ENCODE data around the gene PALB2.
"Not testable (repeated sequence)": the region's sequence is repeated elsewhere in the genome, so short reads cannot be mapped to it uniquely, and the experiment has no call there.

PALB2 gene

DNA sequence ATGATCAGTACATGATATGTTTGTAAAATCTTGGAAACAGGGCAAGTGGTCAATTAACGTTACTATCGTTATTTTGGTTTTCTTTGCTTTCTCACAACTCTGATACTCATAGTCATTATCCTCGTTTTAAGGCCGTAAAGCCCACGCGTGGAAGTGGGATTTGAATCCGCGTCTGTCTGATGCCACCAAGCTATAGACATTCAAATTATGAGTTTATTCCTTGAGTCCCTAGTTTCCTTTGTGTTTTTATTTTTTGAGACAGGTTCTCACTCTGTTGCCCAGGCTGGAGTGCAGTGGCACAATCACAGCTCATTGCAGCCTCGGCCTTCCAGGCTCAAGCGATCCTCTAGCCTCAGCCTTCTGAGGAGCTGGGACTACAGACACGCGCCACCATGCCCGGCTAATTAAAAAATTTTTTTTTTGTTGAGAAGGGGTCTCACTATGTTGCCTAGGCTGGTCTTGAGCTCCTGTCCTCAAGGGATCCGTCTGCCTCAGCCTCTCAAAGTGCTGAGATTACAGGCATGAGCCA lies 1.2 kb upstream of the PALB2 start:
- no peak for DNase-seq (ENCODE audit: low spot score)

DNA sequence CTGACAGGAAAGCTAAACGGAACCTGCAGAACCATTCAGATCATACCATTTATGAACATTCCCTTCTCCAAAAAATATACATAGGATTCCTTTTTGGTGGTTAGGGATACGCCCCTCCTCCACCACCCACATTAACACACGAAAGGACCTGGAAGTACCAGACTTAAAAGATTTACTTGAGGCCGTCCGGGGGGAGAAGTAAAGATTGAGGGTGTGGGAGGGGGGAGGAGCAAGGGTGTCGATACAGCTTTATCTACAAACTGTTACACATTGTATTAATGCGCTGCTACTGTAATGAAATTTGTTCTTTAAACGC lies 537 bp downstream of the PALB2 start:
- peak; percentile 39 for DNase-seq (ENCODE audit: low spot score)

DNA sequence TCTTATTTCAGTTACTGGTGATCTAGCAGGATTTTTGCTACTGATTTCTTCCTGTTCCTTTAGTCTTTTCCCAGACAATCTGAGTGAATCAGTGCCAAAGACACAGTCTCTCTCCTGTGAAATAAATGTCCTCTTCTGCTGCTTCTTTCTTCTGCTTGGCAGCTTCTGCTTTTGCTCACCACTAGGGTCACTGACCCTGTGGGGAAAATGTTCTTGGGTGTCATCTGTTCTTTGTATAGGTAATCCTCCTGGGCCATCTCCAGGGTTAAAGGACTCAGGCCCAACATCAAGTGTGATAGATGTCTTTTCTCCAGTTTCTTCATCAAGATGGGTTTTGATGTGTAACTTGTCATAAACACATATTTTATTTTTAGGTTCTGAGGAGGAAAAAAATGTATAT lies 5.2 kb downstream of the PALB2 start:
- no peak for DNase-seq (ENCODE audit: low spot score)

DNA sequence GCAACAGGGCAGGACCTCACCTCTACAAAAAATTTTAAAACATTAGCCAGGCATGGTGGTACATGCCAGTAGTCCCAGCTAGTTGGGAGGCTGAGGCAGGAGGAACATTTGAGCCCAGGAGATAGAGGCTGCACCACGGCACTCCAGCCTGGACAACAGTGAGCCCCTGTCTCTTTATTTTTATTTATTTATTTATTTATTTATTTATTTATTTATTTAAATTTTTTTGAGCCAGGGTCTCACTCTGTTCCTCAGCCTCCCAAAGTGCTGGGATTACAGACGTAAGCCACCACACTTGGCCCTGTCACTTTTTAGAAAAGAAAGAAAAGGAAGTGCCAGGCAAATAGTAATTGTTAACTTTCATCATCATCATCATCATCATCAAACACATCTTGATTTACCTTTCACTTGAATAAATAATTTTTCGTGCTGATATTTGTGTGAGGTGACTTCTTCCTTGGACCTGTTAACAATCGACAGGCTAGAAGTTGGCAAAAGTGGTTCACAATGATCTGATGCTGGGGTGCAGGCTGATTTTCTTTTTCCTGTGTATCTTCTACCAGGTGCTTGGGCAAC lies 6.6 kb downstream of the PALB2 start:
- no peak for DNase-seq (ENCODE audit: low spot score)

DNA sequence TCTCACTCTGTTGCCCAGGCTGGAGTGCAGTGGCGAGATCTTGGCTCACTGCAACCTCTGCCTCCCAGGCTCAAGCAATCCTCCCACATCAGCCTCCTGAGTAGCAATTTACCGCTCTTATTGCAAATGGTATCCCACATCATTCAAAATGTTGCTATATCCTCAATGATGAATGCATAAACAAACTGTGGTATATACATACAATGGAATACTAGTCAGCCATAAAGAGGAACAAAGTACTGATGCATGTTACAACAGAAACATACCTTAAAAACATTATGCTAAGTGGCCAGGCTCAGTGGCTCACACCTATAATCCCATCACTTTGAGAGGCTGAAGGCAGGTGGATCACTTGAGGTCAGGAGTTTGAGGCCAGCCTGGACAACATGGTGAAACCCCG lies 9.2 kb downstream of the PALB2 start:
- DNase-seq (ENCODE audit: low spot score) = not testable (repeated sequence)

DNA sequence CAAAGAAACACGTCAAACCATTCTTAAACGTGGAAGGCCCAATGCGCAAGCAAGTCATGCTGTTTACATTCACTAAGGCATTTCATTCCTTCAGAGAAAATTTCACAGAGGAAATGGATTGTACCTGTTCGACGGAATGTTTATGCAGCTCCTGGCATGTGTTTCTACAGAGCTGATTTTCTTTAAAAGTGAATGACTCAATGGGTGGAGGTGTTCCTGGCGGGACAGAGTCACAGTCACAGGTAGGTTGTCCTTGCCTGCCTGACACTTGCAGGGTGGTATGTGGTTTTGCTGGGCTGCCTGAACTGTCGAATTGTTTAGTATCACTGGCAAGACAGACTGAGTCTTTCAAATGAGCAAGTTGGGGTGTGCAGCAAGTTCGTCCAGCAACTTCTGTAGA lies 11.6 kb downstream of the PALB2 start:
- DNase-seq (ENCODE audit: low spot score) = no peak

DNA sequence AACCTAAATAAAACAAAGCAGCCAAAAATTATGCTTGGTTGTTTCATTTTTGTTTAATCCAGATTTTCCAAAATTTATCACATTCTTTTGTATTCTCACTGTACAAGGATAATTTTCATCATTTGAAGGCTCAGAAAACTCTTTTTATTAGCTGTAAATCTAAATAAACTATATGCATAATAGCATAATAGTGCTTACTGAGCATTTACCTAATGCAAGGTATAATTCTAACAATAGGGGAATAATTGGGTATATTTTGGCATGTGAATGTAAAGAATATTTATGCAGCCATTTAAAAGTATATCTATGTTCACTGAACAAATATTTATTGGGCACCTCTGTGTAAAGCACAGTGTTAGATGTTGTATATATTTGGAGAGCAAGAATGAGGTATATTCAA lies 17.0 kb downstream of the PALB2 start:
- DNase-seq (ENCODE audit: low spot score) = no peak

DNA sequence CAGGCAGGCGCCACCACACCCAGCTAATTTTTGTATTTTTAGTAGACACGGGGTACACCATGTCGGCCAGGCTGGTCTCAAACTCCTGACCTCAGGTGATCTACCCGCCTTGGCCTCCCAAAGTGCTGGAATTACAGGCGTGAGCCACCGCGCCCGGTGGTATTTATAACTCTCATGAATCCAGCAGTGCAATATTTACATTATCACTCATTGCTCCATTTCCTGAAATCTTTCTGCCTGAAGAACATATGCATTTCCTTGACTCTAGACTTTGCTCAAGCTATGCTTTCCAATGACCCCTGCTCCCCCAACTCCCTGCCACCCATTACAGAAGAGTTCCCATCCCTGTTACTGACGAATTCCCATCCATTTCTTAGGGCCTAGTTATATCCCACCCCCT lies 25.3 kb downstream of the PALB2 start:
- no peak for DNase-seq (ENCODE audit: low spot score)

DNA sequence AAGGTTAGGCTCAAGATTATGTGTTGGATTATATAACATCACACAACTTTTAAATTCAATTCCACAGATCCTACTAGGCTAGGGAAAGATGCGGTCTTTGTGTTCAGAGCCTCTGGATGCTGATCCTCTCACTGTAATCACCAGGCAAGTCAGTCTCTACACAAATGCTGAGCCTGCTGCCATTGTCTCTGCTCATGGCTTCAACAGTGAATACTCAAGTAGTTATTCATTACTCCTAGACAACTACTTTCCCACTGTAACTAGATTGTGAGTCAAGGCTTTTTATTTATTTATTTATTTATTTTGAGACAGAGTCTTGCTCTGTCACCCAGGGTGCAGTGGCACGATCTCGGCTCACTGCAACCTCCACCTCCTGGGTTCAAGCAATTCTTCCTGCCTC lies 29.2 kb downstream of the PALB2 start:
- no peak for DNase-seq (ENCODE audit: low spot score)

DNA sequence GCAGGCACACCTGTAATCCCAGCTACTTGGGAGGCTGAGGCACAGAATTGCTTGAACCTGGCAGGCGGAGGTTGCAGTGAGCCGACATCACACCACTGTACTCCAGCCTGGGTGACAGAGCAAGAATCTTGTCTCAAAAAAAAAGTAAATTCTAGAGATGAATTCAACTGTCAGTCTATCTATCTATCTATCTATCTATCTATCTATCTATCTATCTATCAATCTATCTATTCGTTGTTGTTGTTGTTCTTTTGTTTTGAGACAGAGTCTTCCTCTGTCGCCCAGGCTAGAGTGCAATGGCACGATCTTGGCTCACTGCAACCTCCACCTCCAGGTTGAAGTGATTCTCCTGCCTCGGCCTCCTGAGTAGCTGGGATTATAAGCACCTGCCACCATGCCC lies 30.2 kb downstream of the PALB2 start:
- DNase-seq (ENCODE audit: low spot score) = not testable (repeated sequence)

DNA sequence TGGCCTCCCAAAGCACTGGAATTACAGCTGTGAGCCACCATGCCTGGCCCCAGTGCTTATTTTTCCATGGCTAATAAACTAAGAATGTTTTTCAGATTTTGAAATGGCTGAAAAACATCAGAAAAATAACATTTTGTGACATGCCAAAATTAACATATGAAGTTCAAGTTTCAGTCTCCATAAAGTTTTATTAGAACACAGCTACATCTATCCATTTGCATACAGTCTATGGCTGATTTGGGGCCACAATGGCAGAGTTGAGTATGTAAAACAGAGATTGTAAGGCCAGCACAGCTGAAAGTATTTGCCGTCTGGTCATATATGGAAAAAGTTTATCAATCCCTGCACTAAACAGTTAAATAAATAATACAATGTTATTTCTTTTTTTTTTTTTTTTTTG lies 31.2 kb downstream of the PALB2 start:
- DNase-seq (ENCODE audit: low spot score) = no peak

DNA sequence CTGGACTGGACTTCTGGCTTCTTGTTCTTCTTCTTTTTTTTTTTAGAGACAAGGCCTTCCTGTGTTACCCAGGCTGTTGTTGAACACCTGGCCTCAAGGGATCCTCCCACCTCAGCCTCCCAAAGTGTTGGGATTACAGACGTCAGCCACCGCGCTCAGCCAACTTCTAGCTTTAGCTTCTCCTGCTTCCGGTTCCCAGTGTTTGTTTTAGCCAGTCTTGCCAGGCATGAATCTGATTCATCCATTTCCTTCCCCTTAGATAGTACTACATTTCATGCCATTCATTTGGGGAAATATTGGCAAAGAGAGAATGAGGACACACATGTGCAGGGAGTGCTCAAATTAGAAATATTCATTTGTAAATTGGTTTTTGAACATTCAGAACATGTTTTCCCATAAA lies 32.9 kb downstream of the PALB2 start:
- no peak for DNase-seq (ENCODE audit: low spot score)

DNA sequence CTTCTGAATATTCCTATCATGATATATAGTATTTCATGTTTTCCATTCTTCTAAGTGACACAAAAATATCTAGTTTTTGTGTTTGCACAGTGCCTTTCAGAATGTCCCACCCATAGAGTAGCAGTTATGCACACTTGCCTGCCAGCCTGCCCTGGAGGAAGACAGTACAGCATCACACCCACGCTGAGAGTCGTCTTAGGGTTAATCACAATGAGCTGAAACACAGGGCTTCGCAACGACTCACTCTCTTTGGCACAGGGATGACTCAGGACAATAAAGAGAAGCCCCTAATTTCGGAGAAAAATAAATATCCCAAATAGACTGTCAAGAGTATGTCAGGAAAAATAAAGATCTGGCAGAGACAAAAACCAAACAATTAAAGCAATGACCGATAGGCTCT lies 33.4 kb downstream of the PALB2 start:
- DNase-seq (ENCODE audit: low spot score) = no peak

DNA sequence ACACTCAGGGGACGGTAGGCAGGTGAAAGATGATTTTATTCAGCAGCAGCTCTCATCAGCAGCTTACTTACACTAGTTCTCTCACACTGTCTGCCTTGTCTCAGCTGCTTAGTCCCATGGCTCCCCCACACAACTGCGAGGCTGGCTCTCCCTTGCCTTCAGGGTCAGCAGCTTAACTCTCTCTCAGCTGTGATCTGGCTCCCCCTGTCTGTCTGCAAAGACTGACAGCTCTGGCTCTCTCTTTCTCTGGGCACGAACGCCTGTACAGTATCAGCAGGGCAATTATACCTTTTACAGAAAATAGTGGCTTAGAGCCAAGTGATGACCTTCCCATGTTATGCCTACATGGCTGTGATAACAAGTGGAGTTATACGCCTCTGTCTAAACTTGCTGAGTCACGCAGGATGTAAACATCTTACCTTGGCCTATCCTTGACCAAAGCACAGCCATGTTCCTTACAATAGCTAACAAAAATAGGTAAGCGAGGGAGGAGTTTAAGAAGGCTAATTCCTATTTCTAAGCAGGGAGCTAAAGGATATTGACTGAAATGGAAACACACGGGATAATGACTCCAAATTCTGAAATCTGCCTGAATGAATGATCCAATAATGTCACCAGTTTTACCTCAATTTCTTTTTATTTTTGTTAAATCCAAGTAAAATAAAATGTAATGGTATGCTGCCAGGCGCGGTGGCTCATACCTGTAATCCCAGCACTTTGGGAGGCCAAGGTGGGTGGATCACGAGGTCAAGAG lies 43.9 kb downstream of the PALB2 start:
- peak; percentile 26 for DNase-seq (ENCODE audit: low spot score)

DNA sequence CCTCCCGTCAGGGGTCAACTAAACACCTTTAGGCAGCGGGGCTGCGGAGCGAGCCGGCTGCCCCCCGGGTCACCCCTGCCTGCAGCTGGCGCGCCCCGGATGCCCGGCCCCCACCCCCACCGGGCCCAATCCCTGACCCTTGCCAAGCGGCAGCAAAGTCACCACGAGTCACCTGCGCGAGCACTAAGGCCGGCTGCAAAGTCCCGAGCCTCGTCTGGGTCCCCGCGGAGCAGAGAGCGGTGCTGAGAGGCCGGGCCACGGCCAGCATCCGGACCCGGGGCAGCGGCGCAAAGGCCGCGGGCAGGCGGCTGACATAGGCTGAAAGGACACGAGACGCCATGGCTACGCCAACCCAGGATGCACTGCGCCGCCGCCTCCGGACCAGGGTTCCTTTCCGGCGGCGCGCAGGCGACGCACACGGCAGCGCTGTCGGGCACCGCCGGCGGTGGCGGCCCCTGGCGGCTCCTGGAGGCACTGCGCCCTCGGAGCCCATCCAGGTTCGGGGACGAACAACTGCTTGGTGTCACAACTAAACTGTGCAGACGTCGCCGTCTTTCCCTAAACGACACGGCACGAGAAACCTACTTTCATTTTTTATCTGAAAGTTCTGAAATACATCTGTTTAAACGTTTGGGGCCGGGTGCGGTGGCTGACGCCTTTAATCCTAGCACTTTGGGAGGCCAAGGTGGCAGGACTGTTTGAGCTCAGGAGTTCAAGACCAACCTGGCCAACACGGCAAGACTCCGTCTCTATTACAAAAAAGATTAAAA lies 45.0 kb downstream of the PALB2 start, which contains the start of gene NDUFAB1:
Gene NDUFAB1, minus strand, starts transcription at position 366 of the 770 bp plus-strand sequence. Its CDS starts 26 bp downstream, at position 340.
- DNase-seq (ENCODE audit: low spot score) = peak; percentile 96

DNA sequence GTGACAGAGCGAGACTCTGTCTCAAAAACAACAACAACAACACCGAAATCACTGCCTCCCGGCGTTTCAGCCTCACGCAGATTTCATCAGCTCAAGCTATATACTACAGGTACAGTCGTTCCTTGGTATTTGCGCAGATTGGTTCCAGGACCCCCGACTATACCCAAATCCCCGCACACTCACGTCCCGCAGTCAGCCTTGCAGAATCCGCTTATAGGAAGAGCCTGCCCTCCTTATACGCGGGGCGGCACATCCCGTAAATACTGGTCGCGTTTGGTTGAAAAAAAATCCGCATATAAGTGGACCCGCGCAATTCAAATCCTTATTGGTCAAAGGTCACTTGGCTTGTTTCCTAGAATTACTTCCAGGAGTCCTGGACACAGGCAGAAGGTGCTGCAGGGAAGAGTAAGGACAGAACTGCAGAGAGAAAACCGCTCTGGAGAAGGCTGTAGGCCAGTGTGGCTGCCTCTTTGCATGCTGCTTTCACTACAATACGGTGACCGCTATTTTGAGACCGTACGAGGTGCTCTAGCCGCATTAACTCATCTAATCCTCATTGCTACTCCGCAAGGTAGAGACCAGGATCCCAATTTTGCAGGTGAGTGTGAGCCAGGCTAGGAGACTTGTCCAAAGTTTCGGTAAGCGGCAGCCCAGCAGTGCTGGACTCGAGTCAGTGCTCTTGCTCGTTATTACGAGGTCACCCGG lies 45.7 kb downstream of the PALB2 start:
- no peak for DNase-seq (ENCODE audit: low spot score)

DNA sequence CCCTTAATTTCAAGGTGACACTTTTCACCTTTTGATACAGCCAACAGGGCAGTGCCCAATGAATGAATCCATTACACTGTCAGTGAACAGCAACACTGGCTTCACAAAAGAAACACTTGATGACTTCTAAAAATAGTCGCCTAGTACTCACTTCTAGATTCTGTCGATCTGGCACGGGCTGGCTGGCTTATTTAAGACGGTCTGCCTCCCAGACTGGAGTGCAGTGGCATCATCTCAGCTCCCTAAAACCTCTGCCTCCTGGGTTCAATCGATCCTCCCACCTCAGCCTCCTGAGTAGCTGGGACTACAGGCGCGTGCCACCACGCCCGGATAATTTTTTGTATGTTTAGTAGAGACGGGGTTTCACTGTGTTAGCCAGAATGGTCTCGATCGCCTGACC lies 46.9 kb downstream of the PALB2 start:
- no peak for DNase-seq (ENCODE audit: low spot score)

DNA sequence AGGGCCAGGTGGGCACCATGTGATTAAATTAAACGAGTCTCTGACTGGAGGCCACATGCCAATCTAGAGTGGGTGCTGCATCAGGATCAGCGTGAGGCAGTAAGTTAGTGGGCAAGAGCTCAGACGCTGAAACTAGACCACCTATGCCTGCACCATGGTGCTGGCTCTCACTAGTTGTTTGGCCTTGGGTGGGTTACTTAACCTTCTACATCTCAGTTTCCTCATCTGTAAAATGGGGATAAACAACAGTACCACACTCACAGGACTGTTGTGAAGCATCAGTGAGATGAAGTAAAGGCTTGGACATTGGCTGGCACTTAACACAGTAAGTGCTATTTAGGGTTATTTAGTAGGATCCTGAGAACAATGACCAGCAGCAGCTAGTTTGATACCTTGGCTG lies 50.9 kb downstream of the PALB2 start:
- DNase-seq (ENCODE audit: low spot score) = no peak

DNA sequence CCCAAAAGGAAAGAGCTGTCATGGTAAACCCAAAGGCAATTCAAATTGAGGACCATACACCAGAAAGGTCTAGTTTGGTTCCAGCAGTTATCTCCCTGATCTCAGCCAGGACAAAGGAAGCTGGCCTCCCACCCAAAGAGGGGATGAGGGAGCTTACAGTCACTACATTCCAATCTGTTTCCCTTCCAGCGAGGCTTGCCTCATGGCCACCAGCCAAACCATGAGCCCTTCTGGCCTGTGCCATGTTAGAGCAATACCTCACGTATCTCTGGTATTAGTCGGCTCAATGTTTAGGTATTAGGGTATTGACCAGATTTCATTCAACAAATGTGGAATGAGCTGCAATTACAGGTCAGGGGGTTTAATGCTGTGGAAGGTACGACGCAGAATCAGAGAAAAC lies 53.4 kb downstream of the PALB2 start:
- no peak for DNase-seq (ENCODE audit: low spot score)

DNA sequence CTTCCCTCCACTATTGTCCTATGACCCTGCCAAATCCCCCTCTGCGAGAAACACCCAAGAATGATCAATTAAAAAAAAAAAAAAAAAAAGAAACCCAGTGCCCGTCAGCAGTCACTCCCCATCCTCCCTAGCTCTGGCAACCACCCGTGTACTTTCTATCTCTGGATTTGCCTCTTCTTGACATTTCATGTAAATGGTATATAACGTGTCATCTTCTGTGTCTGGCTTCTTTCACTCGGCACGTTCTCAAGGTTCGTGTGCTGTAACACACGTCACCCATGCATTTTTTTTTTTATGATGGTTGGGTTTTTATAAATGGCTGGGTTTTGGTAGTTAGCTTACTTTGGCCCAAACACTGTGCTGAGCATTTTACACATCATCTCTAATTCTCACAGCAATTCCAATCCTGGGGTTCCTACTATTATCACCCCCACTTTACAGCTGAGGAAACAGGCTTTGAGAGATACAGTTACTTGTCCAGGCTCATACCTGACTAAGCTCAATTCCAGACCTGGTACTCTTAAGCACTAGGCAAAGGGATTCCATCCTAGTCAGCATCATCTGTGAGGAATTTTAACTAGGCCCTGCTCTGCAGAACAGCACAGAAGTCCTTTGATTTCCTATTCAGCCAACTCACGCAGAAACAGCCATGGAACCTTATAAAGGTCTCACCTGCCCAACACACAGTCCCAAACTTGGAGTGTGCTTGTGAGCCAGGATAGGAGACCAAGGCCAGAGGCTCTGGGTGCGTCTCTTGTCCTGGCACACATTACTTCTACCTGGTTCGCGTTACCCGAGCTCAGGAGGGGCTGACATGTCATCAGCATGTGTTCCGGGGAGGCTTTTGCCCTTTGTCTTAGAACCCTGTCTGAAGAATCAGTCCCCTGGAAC lies 56.7 kb downstream of the PALB2 start:
- no peak for DNase-seq (ENCODE audit: low spot score)

DNA sequence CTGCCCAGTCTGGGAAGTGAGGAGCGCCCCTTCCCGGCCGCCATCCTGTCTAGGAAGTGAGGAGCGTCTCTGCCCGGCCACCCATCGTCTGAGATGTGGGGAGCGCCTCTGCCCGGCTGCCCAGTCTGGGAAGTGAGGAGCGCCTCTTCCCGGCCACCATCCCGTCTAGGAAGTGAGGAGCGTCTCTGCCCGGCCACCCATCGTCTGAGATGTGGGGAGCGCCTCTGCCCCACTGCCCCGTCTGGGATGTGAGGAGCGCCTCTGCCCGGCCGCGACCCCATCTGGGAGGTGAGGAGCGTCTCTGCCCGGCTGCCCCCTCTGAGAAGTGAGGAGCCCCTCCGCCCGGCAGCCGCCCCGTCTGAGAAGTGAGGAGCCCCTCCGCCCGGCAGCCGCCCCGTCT lies 57.8 kb downstream of the PALB2 start:
- not testable (repeated sequence) for DNase-seq (ENCODE audit: low spot score)
